Measurements from ENCODE around the gene SLC37A1.
"Not testable (repeated sequence)": the region's sequence is repeated elsewhere in the genome, so short reads cannot be mapped to it uniquely, and the experiment has no call there.

SLC37A1 gene

DNA sequence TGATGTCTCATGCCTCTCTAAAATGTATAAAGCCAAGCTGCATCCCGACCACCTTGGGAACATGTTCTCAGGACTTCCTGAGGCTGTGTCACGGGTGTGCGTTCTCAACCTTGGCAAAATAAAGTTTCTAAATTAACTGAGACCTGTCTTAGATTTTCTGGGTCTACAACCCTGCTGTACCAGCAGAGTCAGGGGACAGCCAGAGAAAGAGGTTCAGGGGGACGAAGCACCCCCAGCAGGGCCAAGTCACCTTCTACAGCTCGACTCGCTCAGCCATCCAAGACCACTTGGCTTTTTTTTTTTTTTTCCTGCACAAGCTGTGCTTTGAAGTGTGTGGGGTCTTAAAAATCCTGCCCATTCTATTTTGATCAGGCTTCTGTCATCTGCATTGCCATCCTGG, 111.3 kb downstream of the SLC37A1 start:
- H3K27me3 ChIP-seq (ENCODE audit: insufficient read depth, poor library complexity, severe bottlenecking) = no peaks in the 10 kb centered on the region
- no peak for DNase-seq (ENCODE audit: low read depth in 1 of 2, low spot score in 1 of 2)
- no peak for TF ChIP-seq GABPA (IDR thresholded peaks at IDR 0.05; ENCODE audit: low read depth)
- H3K27ac ChIP-seq (replicated peaks) = no peak overlapping the region
- H3K4me3 ChIP-seq (replicated peaks; ENCODE audit: insufficient read depth, low read length) = no peak overlapping the region

GRCh38 chr21:42626171-42626570, 112.5 kb downstream of the SLC37A1 start:
- no peaks in the 10 kb centered on the region for H3K27me3 ChIP-seq (ENCODE audit: insufficient read depth, poor library complexity, severe bottlenecking)
- no peak for DNase-seq (ENCODE audit: low read depth in 1 of 2, low spot score in 1 of 2)
- H3K4me3 ChIP-seq (replicated peaks; ENCODE audit: insufficient read depth, low read length) = no peak overlapping the region
- no peak overlapping the region for H3K27ac ChIP-seq (replicated peaks)
- TF ChIP-seq, protein P1, sequence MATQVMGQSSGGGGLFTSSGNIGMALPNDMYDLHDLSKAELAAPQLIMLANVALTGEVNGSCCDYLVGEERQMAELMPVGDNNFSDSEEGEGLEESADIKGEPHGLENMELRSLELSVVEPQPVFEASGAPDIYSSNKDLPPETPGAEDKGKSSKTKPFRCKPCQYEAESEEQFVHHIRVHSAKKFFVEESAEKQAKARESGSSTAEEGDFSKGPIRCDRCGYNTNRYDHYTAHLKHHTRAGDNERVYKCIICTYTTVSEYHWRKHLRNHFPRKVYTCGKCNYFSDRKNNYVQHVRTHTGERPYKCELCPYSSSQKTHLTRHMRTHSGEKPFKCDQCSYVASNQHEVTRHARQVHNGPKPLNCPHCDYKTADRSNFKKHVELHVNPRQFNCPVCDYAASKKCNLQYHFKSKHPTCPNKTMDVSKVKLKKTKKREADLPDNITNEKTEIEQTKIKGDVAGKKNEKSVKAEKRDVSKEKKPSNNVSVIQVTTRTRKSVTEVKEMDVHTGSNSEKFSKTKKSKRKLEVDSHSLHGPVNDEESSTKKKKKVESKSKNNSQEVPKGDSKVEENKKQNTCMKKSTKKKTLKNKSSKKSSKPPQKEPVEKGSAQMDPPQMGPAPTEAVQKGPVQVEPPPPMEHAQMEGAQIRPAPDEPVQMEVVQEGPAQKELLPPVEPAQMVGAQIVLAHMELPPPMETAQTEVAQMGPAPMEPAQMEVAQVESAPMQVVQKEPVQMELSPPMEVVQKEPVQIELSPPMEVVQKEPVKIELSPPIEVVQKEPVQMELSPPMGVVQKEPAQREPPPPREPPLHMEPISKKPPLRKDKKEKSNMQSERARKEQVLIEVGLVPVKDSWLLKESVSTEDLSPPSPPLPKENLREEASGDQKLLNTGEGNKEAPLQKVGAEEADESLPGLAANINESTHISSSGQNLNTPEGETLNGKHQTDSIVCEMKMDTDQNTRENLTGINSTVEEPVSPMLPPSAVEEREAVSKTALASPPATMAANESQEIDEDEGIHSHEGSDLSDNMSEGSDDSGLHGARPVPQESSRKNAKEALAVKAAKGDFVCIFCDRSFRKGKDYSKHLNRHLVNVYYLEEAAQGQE (IDR thresholded peaks at IDR 0.05; ENCODE audit: insufficient replicate concordance, low read depth) = no peak
- no peak for TF ChIP-seq SPI1 (IDR thresholded peaks at IDR 0.05; ENCODE audit: borderline replicate concordance, low read depth)
- TF ChIP-seq POLR2AphosphoS5 (IDR thresholded peaks at IDR 0.05; ENCODE audit: low read depth) = no peak
- TF ChIP-seq, protein P2, sequence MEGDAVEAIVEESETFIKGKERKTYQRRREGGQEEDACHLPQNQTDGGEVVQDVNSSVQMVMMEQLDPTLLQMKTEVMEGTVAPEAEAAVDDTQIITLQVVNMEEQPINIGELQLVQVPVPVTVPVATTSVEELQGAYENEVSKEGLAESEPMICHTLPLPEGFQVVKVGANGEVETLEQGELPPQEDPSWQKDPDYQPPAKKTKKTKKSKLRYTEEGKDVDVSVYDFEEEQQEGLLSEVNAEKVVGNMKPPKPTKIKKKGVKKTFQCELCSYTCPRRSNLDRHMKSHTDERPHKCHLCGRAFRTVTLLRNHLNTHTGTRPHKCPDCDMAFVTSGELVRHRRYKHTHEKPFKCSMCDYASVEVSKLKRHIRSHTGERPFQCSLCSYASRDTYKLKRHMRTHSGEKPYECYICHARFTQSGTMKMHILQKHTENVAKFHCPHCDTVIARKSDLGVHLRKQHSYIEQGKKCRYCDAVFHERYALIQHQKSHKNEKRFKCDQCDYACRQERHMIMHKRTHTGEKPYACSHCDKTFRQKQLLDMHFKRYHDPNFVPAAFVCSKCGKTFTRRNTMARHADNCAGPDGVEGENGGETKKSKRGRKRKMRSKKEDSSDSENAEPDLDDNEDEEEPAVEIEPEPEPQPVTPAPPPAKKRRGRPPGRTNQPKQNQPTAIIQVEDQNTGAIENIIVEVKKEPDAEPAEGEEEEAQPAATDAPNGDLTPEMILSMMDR (IDR thresholded peaks at IDR 0.05; ENCODE audit: insufficient read depth, low read length) = no peak
- no peak for TF ChIP-seq GABPA (IDR thresholded peaks at IDR 0.05; ENCODE audit: low read depth)

DNA sequence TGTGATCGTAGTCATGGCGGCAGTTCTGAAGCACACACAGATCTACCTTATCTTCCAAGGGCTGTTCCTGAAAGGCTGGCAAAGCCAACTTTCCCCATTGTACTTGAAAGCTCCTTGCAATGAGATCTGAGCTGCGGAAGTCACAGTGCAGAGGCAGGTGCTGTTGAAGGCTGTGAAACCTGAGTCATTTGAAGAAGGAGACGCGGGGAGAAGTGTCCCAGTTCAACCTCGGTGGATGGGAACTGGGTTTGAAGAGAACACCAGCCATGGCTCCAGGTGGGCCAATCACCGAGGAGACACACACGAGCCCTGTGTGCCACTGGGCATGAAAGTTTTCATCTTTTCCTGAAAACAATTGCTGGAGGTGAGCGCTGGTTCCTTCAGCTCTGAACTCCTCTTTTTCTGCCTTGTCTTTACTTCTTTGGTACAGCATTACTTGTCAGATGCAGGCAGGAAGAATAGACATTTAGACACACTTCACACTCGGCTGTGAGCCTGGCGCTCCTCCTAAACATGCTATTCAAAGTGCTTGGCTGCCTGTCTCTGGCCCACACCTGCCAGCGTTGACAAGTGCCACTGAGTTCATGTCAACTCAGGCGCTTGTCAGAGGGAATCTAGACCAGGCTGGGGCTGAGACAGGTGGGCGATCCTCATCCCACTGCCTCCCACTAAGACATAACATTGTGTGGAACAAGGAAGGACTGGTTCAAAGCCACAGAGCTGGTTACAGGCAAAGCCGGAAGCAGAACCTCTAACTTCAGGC, 114.1 kb downstream of the SLC37A1 start:
- no peak for DNase-seq (ENCODE audit: low read depth in 1 of 2, low spot score in 1 of 2)
- TF ChIP-seq GABPA (IDR thresholded peaks at IDR 0.05; ENCODE audit: low read depth) (no peak), SPI1 (IDR thresholded peaks at IDR 0.05; ENCODE audit: borderline replicate concordance, low read depth) (no peak), POLR2AphosphoS5 (IDR thresholded peaks at IDR 0.05; ENCODE audit: low read depth) (no peak)
- TF ChIP-seq, protein P2 (IDR thresholded peaks at IDR 0.05; ENCODE audit: insufficient read depth, low read length) = no peak
- TF ChIP-seq, protein P1 (IDR thresholded peaks at IDR 0.05; ENCODE audit: insufficient replicate concordance, low read depth) = no peak

DNA sequence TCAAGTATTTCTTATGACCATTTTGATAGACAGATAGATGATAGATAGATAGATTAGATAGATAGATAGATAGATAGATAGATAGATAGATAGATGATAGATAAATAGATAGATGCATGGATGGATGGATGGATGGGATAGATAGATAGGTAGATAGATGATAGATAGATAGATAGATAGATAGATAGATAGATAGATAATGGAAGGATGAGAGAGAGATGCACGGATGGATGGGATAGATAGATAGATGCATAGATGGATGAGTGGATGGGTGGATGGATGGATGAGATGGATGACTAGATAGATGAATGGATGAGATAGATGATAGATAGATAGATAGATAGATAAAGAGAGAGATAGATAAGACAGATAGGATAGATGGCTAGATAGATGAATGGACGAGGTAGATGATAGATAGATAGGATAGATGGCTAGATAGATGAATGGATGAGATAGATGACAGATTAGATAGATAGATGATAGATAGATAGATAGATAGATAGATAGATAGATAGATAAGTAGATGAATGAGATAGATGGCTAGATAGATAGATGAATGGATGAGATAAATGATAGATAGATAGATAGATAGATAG, 114.9 kb downstream of the SLC37A1 start:
- H3K27ac ChIP-seq (replicated peaks); DNase-seq (ENCODE audit: low read depth in 1 of 2, low spot score in 1 of 2); H3K27me3 ChIP-seq (ENCODE audit: insufficient read depth, poor library complexity, severe bottlenecking); H3K4me3 ChIP-seq (replicated peaks; ENCODE audit: insufficient read depth, low read length): not testable (repeated sequence)

More for the DNA sequence above, 114.1 kb downstream of the SLC37A1 start:
- Histone ChIP-seq H3K27ac (replicated peaks) (no peak overlapping the region), H3K4me3 (replicated peaks; ENCODE audit: insufficient read depth, low read length) (no peak overlapping the region), H3K27me3 (ENCODE audit: insufficient read depth, poor library complexity, severe bottlenecking) (no peaks in the 10 kb centered on the region)
